H9 (cell line): ENCODE results near the gene GATC. TPM values are rescaled to one million over a fixed set of nuclear protein-coding genes. Genes with fewer than 3 reads are reported as not detected.

Experiments
- DNase-seq: peaks from one replicate; pipeline ENCODE4 v3.0.0-alpha.2; 2017
- H2AFZ ChIP-seq: one replicate; pipeline ENCODE4 v1.6.1; 2013; ENCODE audit warnings: mild to moderate bottlenecking, low read length, control low read depth, moderate library complexity
- H2AK5ac ChIP-seq: 2 replicates; pipeline ENCODE4 v1.6.1; 2013; ENCODE audit warnings: low read length, control low read depth, mixed read lengths; ENCODE audit not compliant: insufficient read length
- H2BK120ac ChIP-seq: one replicate; pipeline ENCODE4 v1.6.1; 2013; ENCODE audit warnings: low read depth, mild to moderate bottlenecking, low read length, control low read depth, inconsistent platforms; ENCODE audit not compliant: poor library complexity, severe bottlenecking
- H2BK12ac ChIP-seq: 2 replicates; pipeline ENCODE4 v1.6.1; 2013; ENCODE audit warnings: low read length, control low read depth, mixed read lengths, low read depth; ENCODE audit not compliant: insufficient read length
- H2BK15ac ChIP-seq: 2 replicates; pipeline ENCODE4 v1.6.1; 2013; ENCODE audit warnings: low read depth, low read length, control low read depth
- H2BK20ac ChIP-seq: one replicate; pipeline ENCODE4 v1.6.1; 2013; ENCODE audit warnings: low read depth, mild to moderate bottlenecking, low read length, control low read depth, inconsistent platforms; ENCODE audit not compliant: poor library complexity, severe bottlenecking
- H2BK5ac ChIP-seq: 2 replicates; pipeline ENCODE4 v1.6.1; 2013; ENCODE audit warnings: low read length, control low read depth, mixed read lengths; ENCODE audit not compliant: insufficient read length
- H3K14ac ChIP-seq: 2 replicates; pipeline ENCODE4 v1.6.1; 2013; ENCODE audit warnings: low read length, control low read depth; ENCODE audit not compliant: insufficient read depth
- H3K18ac ChIP-seq: 2 replicates; pipeline ENCODE4 v1.6.1; 2013; ENCODE audit warnings: low read depth, mild to moderate bottlenecking, mixed read lengths, low read length, control low read depth; ENCODE audit not compliant: insufficient read length
- H3K23ac ChIP-seq: 2 replicates; pipeline ENCODE4 v1.6.1; 2013; ENCODE audit warnings: low read length, control low read depth, mixed read lengths, low read depth; ENCODE audit not compliant: insufficient read length
- H3K23me2 ChIP-seq: 2 replicates; pipeline ENCODE4 v1.6.1; 2013; ENCODE audit warnings: low read depth, mild to moderate bottlenecking, mixed read lengths, low read length, control low read depth; ENCODE audit not compliant: insufficient read length, poor library complexity, severe bottlenecking
- H3K27ac ChIP-seq: 2 replicates; pipeline ENCODE4 v1.5.1; 2013; ENCODE audit warnings: low read length, control low read depth, mixed read lengths, low read depth; ENCODE audit not compliant: insufficient read length
- H3K27me3 ChIP-seq: 2 replicates; pipeline ENCODE4 v1.6.1; 2013; ENCODE audit warnings: low read length, control low read depth, inconsistent platforms; ENCODE audit not compliant: insufficient read depth
- H3K4ac ChIP-seq: 2 replicates; pipeline ENCODE4 v1.6.1; 2013; ENCODE audit warnings: low read depth, mild to moderate bottlenecking, control low read depth, inconsistent platforms, low read length, moderate library complexity
- H3K4me1 ChIP-seq: 2 replicates; pipeline ENCODE4 v1.6.1; 2013; ENCODE audit warnings: low read length, control low read depth, inconsistent platforms; ENCODE audit not compliant: insufficient read depth
- H3K4me2 ChIP-seq: 2 replicates; pipeline ENCODE4 v1.6.1; 2013; ENCODE audit warnings: low read length, control low read depth, mixed read lengths; ENCODE audit not compliant: insufficient read length, insufficient read depth
- H3K56ac ChIP-seq: 2 replicates; pipeline ENCODE4 v1.6.1; 2013; ENCODE audit warnings: low read depth, mild to moderate bottlenecking, mixed read lengths, low read length, control low read depth; ENCODE audit not compliant: insufficient read length
- H3K79me1 ChIP-seq: 2 replicates; pipeline ENCODE4 v1.6.1; 2013; ENCODE audit warnings: low read depth, mild to moderate bottlenecking, moderate library complexity, low read length, control low read depth, inconsistent platforms; ENCODE audit not compliant: insufficient read depth, poor library complexity, severe bottlenecking
- H3K79me2 ChIP-seq: 2 replicates; pipeline ENCODE4 v1.6.1; 2013; ENCODE audit warnings: low read length, control low read depth, inconsistent platforms; ENCODE audit not compliant: insufficient read depth
- H3K9ac ChIP-seq: 2 replicates; pipeline ENCODE4 v1.6.1; 2013; ENCODE audit warnings: low read length, control low read depth, mixed read lengths; ENCODE audit not compliant: insufficient read length; ENCODE audit errors: extremely low read depth
- H3K9me3 ChIP-seq: one replicate; pipeline ENCODE4 v1.6.1; 2013; ENCODE audit warnings: low read depth, low read length, inconsistent platforms; ENCODE audit not compliant: control insufficient read depth
- H3T11ph ChIP-seq: one replicate; pipeline ENCODE4 v1.6.1; 2013; ENCODE audit warnings: mild to moderate bottlenecking, low read length, control low read depth, inconsistent platforms
- H4K20me1 ChIP-seq: one replicate; pipeline ENCODE4 v1.6.1; 2013; ENCODE audit not compliant: control insufficient read depth, insufficient read length, insufficient read depth
- H4K5ac ChIP-seq: 2 replicates; pipeline ENCODE4 v1.6.1; 2013; ENCODE audit warnings: low read depth, mild to moderate bottlenecking, mixed read lengths, low read length, control low read depth; ENCODE audit not compliant: insufficient read length
- H4K8ac ChIP-seq: replicated peaks from 2 replicates; pipeline ENCODE4 v1.6.1; 2013; ENCODE audit warnings: low read length, control low read depth, mixed read lengths, low read depth; ENCODE audit not compliant: insufficient read length
- H4K91ac ChIP-seq: 2 replicates; pipeline ENCODE4 v1.6.1; 2013; ENCODE audit warnings: low read depth, mild to moderate bottlenecking, moderate library complexity, mixed read lengths, low read length, control low read depth; ENCODE audit not compliant: insufficient read length
- H3K27ac Mint-ChIP-seq, 3 experiments: 2 replicates in 2 of 3; 3 replicates in 1 of 3; pipeline ENCODE4 v1.8.0; 2020 to 2021; ENCODE audit warnings: mixed read lengths in 3 of 3, mild to moderate bottlenecking in 1 of 3, moderate library complexity in 1 of 3
- H3K27me3 Mint-ChIP-seq: 2 replicates; pipeline ENCODE4 v1.8.0; 2021; ENCODE audit warnings: low read depth, mild to moderate bottlenecking, moderate library complexity, mixed read lengths
- H3K36me3 Mint-ChIP-seq, 3 experiments: 2 replicates in 2 of 3; 3 replicates in 1 of 3; pipeline ENCODE4 v1.8.0; 2020 to 2021; ENCODE audit warnings: low read depth in 3 of 3, mixed read lengths in 3 of 3; ENCODE audit not compliant: insufficient read depth in 1 of 3
- H3K4me1 Mint-ChIP-seq, 2 experiments: 2 replicates each; pipeline ENCODE4 v1.8.0; 2020; ENCODE audit warnings: mixed read lengths in 2 of 2
- H3K4me3 Mint-ChIP-seq, 2 experiments: 2 replicates in 1 of 2; 3 replicates in 1 of 2; pipeline ENCODE4 v1.8.0; 2020 to 2021; ENCODE audit warnings: mild to moderate bottlenecking in 2 of 2, mixed read lengths in 2 of 2, moderate library complexity in 1 of 2
- H3K9me3 Mint-ChIP-seq, 2 experiments: 2 replicates in 1 of 2; 3 replicates in 1 of 2; pipeline ENCODE4 v1.8.0; 2020; ENCODE audit warnings: mild to moderate bottlenecking in 2 of 2, mixed read lengths in 2 of 2, moderate library complexity in 1 of 2
- CTCF ChIP-seq: fragments of 200-600 bp; sonication (generic); conservative IDR thresholded peaks from 3 replicates; pipeline ENCODE4 v1.8.0; 2021; ENCODE audit warnings: antibody characterized with exemption, mild to moderate bottlenecking
- WGBS: extraction: QIAGEN DNeasy Blood & Tissue Kit; methylation state at CpG from one replicate; pipeline ENCODE4 v1.1.7; 2013; ENCODE audit warnings: missing lambda C conversion rate, low lambda C conversion rate, mixed read lengths; ENCODE audit not compliant: insufficient read length; ENCODE audit errors: extremely low coverage; 5-methylcytosine and 5-hydroxymethylcytosine counted together
- total RNA-seq: library from RNA; stranded (reverse); gene quantifications from 2 replicates; pipeline ENCODE4 v1.2.1, GENCODE V29; 2021

Gene GATC
- total RNA-seq, 1 experiment from 2014 or later = 25.9 TPM

- peaks cover 5% of the 10 kb centered on the region; the same call in 1 of the 2 replicates for H3K4me1 ChIP-seq
- no peak overlapping the region for H2BK5ac ChIP-seq
- no peak overlapping the region for H4K91ac ChIP-seq
- no peak overlapping the region for H3K27ac ChIP-seq
- H3K18ac ChIP-seq = no peak overlapping the region
- H3K79me2 ChIP-seq = no peaks in the 10 kb centered on the region
- H3K9me3 Mint-ChIP-seq = no peaks in the 10 kb centered on the region; a peak in 2 of 5 replicates
- no peaks in the 10 kb centered on the region for H3K36me3 Mint-ChIP-seq
- peaks cover 32 to 59% of the 10 kb centered on the region in 2 experiments for H3K4me1 Mint-ChIP-seq
- H4K20me1 ChIP-seq = no peaks in the 10 kb centered on the region
- H3K27me3 ChIP-seq = no peaks in the 10 kb centered on the region
- H2AFZ ChIP-seq = no peak overlapping the region
- no peak overlapping the region for H3K9ac ChIP-seq
- no CpG with 5 or more reads among the region's 33 CpGs for WGBS
- H3K14ac ChIP-seq = no peak overlapping the region
- peak overlapping the region in 1 of 3 experiments; percentile 3; a peak in 1 of 7 replicates for H3K27ac Mint-ChIP-seq
- no peak overlapping the region for H3K4me3 Mint-ChIP-seq
- no peak overlapping the region for H2BK12ac ChIP-seq
- H4K8ac ChIP-seq = no peak overlapping the region
- H3K79me1 ChIP-seq = no peaks in the 10 kb centered on the region
- no peak for TF ChIP-seq CTCF
- H3K4me2 ChIP-seq = no peak overlapping the region
- H2BK20ac ChIP-seq = no peak overlapping the region
- H2AK5ac ChIP-seq = no peak overlapping the region
- H3K9me3 ChIP-seq = no peaks in the 10 kb centered on the region
- H2BK120ac ChIP-seq = no peak overlapping the region
- H3K4ac ChIP-seq = no peak overlapping the region
- H4K5ac ChIP-seq = no peak overlapping the region
- H3K23me2 ChIP-seq = no peaks in the 10 kb centered on the region
- H3K23ac ChIP-seq = no peak overlapping the region
- H2BK15ac ChIP-seq = no peak overlapping the region
- H3K56ac ChIP-seq = no peak overlapping the region
- DNase-seq = peak; percentile 56
- no peaks in the 10 kb centered on the region; the same call in none of the 2 replicates for H3K27me3 Mint-ChIP-seq
- H3T11ph ChIP-seq = no peak overlapping the region
Observed at GRCh38 chr12:120397824-120398540, 48.3 kb upstream of the GATC start.
